ENCODE data around the gene POLR3K. TPM values are rescaled to one million over a fixed set of nuclear protein-coding genes. Genes with fewer than 3 reads are reported as not detected.

POLR3K gene
- total RNA-seq, 1 experiment from 2014 or later: 53.6 TPM

GRCh38 chr16:9903-10665 is 43.3 kb downstream of the POLR3K start:
- H3K4me1 Mint-ChIP-seq: no peaks in the 10 kb centered on the region
- H3K27me3 ChIP-seq (ENCODE audit: insufficient read depth, low read length): no peaks in the 10 kb centered on the region
- no peaks in the 10 kb centered on the region for H3K9me3 ChIP-seq (ENCODE audit: control insufficient read depth, low read depth, low read length)
- TF ChIP-seq CTCF (conservative IDR thresholded peaks at IDR 0.05): no peak
- no peak overlapping the region for H4K8ac ChIP-seq (replicated peaks; ENCODE audit: insufficient read length, low read depth, low read length)
- peak overlapping the region; percentile 55 to 70; a peak in 4 of 5 replicates for H3K4me3 Mint-ChIP-seq
- no peaks in the 10 kb centered on the region for H3K9me3 Mint-ChIP-seq
- H4K91ac ChIP-seq (ENCODE audit: insufficient read length, low read depth, low read length): no peak overlapping the region
- no peak overlapping the region for H3K4ac ChIP-seq (ENCODE audit: low read depth, low read length)
- H3K4me1 ChIP-seq (ENCODE audit: insufficient read depth, low read length): no peaks in the 10 kb centered on the region
- no peak overlapping the region for H2BK12ac ChIP-seq (ENCODE audit: insufficient read length, low read depth, low read length)
- no peak overlapping the region for H2BK5ac ChIP-seq (ENCODE audit: insufficient read length, low read length)
- H3K9ac ChIP-seq (ENCODE audit: extremely low read depth, insufficient read length, low read length): no peak overlapping the region
- H3K14ac ChIP-seq (ENCODE audit: insufficient read depth, low read length): no peak overlapping the region
- no peaks in the 10 kb centered on the region for H3K27me3 Mint-ChIP-seq (ENCODE audit: low read depth)
- no peaks in the 10 kb centered on the region for H3K36me3 Mint-ChIP-seq (ENCODE audit: insufficient read depth in 1 of 3, low read depth in 3 of 3)
- H3K79me1 ChIP-seq (ENCODE audit: insufficient read depth, low read depth, low read length, poor library complexity, severe bottlenecking): no peaks in the 10 kb centered on the region
- H3K23me2 ChIP-seq (ENCODE audit: insufficient read length, low read depth, low read length, poor library complexity, severe bottlenecking): no peaks in the 10 kb centered on the region
- H3K79me2 ChIP-seq (ENCODE audit: insufficient read depth, low read length): no peaks in the 10 kb centered on the region
- no peak overlapping the region for H3K4me2 ChIP-seq (ENCODE audit: insufficient read depth, insufficient read length, low read length)
- H4K20me1 ChIP-seq (ENCODE audit: control insufficient read depth, insufficient read depth, insufficient read length): no peaks in the 10 kb centered on the region
- no peak overlapping the region for H3T11ph ChIP-seq (ENCODE audit: low read length)
- no CpG with 5 or more reads among the region's 48 CpGs for WGBS (ENCODE audit: extremely low coverage, insufficient read length, low lambda C conversion rate)
- no peak overlapping the region for H2AFZ ChIP-seq (ENCODE audit: low read length)
- DNase-seq: no peak
- no peak overlapping the region for H3K27ac ChIP-seq (ENCODE audit: insufficient read length, low read depth, low read length)
- no peak overlapping the region for H2AK5ac ChIP-seq (ENCODE audit: insufficient read length, low read length)
- no peak overlapping the region for H3K23ac ChIP-seq (ENCODE audit: insufficient read length, low read depth, low read length)
- no peak overlapping the region for H2BK15ac ChIP-seq (ENCODE audit: low read depth, low read length)
- H3K27ac Mint-ChIP-seq: no peak overlapping the region
- no peak overlapping the region for H2BK20ac ChIP-seq (ENCODE audit: low read depth, low read length, poor library complexity, severe bottlenecking)
- no peak overlapping the region for H4K5ac ChIP-seq (ENCODE audit: insufficient read length, low read depth, low read length)
- H2BK120ac ChIP-seq (ENCODE audit: low read depth, low read length, poor library complexity, severe bottlenecking): no peak overlapping the region
- no peak overlapping the region for H3K18ac ChIP-seq (ENCODE audit: insufficient read length, low read depth, low read length)
- H3K56ac ChIP-seq (ENCODE audit: insufficient read length, low read depth, low read length): no peak overlapping the region

Small RNA genes within 50 kb of the gene (microRNA-seq; reads per million reads assigned to microRNA genes)
- gene MIR6859-4 (ENCODE audit: borderline microRNAs expressed): not detected

Other genes starting within 250 kb of the POLR3K start
- 75.3 and 78.5 TPM in 2 replicates for gene SNRNP25, start 220 bp upstream of the POLR3K start, total RNA-seq (2021)
- 34.6 and 35.7 TPM in 2 replicates for gene RHBDF1, start 19.0 kb upstream of the POLR3K start, total RNA-seq (2021)
- 39.1 and 41.7 TPM in 2 replicates for gene MPG, start 24.6 kb upstream of the POLR3K start, total RNA-seq (2021)
- gene NPRL3, start 85.1 kb upstream of the POLR3K start, total RNA-seq (2021): 36.9 and 37.1 TPM in 2 replicates
- gene HBZ, start 99.0 kb upstream of the POLR3K start, total RNA-seq (2021): not detected in 2 replicates
- gene HBM, start 112.4 kb upstream of the POLR3K start, total RNA-seq (2021): not detected in 2 replicates
- 4.3 TPM in 1 of 2 replicates, not detected in the other for gene HBA2, start 119.3 kb upstream of the POLR3K start, total RNA-seq (2021)
- 2.0 and 7.2 TPM in 2 replicates for gene HBA1, start 123.1 kb upstream of the POLR3K start, total RNA-seq (2021)
- 3.5 and 4.4 TPM in 2 replicates for gene HBQ1, start 126.9 kb upstream of the POLR3K start, total RNA-seq (2021)
- 128 and 137 TPM in 2 replicates for gene LUC7L, start 175.8 kb upstream of the POLR3K start, total RNA-seq (2021)
- 94.9 and 98.8 TPM in 2 replicates for gene FAM234A, start 181.2 kb upstream of the POLR3K start, total RNA-seq (2021)
- 2.9 and 3.4 TPM in 2 replicates for gene RGS11, start 222.3 kb upstream of the POLR3K start, total RNA-seq (2021)
- 4.2 and 5.9 TPM in 2 replicates for gene ARHGDIG, start 227.0 kb upstream of the POLR3K start, total RNA-seq (2021)
- 1.1 and 1.4 TPM in 2 replicates for gene PDIA2, start 229.6 kb upstream of the POLR3K start, total RNA-seq (2021)

All from H9 (cell line).